Measurements from ENCODE around the gene PMS1.
"Not testable (repeated sequence)": the region's sequence is repeated elsewhere in the genome, so short reads cannot be mapped to it uniquely, and the experiment has no call there.

PMS1 gene

DNA sequence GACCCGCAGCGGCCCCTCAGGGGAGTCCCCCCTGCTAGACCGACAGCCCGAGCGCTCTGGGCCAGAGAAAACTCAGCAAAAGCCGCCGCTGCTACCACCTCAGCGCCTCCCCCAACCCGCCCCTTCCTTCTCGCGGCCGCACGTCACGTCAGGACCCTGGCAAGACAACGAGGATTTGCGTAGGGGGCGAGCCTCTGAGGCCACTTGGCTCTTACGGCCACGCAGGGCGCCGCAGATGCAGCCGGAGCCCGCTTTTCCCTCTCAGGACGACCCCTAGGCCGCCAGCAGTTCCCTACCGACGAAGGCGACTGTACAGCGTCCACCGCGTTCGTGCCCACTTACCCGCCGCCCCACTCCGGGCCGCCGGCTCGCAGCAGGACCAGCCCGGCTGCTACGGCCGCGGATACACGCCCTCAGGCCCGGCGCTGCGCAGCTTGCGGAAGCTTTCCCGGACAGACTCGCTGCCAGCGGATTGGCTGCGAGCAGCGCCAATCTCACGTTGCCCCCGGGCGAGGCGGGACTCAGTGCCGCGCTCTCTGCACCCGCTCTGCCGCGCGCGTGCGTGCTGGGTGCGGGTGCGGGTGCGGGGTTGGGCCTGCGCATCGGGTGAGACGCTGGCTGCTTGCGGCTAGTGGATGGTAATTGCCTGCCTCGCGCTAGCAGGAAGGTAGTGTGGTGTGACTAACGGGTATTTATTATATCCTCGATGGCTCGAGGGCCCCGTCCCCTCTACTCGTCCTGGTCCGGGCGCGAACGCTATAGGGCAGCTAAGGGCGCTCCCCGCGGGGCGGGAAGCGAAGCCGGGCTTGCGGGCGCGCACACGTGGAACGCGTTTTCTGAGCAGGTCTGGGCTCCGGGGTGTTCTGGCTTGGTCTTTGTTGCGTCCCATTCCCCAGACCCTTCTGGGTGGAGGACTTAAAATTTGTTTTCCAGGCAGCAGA is at the start of gene PMS1, which contains the start of gene ORMDL1:
PMS1 (plus strand) TSS at position 524 of the 941 bp plus-strand sequence. CDS start 7,360 bp downstream, outside the sequence.
ORMDL1 (minus strand) TSS at position 413 of the 941 bp plus-strand sequence. CDS start 1,744 bp downstream, outside the sequence.
- no peaks in the 10 kb centered on the region for H3K27me3 ChIP-seq (ENCODE audit: insufficient read depth, low read length)
- H3K27ac ChIP-seq (ENCODE audit: low read depth, low read length): peak within 1 kb of the TSS; percentile 82
- peaks cover 77% of the 10 kb centered on the region for H3K79me2 ChIP-seq (ENCODE audit: control insufficient read depth, insufficient read depth, low read length, unreplicated experiment)
- peak within 1 kb of the TSS; percentile 93 for H3K4me3 ChIP-seq (ENCODE audit: low read depth, low read length)
- H3K36me3 ChIP-seq (ENCODE audit: insufficient read depth, low read length): peaks cover 25% of the 10 kb centered on the region
- H2AFZ ChIP-seq (ENCODE audit: low read length, unreplicated experiment): peak within 1 kb of the TSS; percentile 84
- H3K4me1 ChIP-seq (ENCODE audit: control insufficient read depth, insufficient read depth, low read length, unreplicated experiment): peaks cover 15% of the 10 kb centered on the region

DNA sequence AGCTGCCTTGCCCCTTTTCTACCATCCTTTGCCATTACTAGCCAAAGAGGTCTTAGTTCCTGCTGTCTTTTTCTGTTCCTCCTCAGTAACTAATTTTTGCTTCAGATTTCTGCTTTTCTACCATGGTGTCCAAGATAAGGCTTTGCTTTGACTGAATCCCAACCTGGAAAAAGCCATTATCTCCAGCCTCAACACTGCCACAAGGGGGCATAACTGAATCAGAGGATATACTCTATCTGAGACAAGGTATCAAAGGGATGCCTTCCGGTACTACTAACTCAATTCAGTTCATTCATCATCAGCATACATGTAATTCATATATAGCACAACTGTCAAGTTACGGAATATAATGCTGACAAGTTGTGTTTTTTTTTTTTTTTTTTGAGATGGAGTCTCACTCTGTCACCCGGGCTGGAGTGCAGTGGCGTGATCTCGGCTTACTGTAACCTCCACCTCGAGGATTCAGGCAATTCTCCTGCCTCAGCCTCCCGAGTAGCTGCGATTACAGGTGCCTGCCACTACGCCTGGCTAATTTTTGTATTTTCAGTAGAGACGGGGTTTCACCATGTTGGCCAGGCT is 33.1 kb upstream of the PMS1 start:
- Histone ChIP-seq H3K27me3 (ENCODE audit: insufficient read depth, low read length) (no peaks in the 10 kb centered on the region), H3K4me1 (ENCODE audit: control insufficient read depth, insufficient read depth, low read length, unreplicated experiment) (no peaks in the 10 kb centered on the region), H2AFZ (ENCODE audit: low read length, unreplicated experiment) (no peak overlapping the region), H3K79me2 (ENCODE audit: control insufficient read depth, insufficient read depth, low read length, unreplicated experiment) (no peaks in the 10 kb centered on the region), H3K36me3 (ENCODE audit: insufficient read depth, low read length) (peaks cover 8% of the 10 kb centered on the region), H3K4me3 (ENCODE audit: low read depth, low read length) (no peak overlapping the region), H3K27ac (ENCODE audit: low read depth, low read length) (no peak overlapping the region)

DNA sequence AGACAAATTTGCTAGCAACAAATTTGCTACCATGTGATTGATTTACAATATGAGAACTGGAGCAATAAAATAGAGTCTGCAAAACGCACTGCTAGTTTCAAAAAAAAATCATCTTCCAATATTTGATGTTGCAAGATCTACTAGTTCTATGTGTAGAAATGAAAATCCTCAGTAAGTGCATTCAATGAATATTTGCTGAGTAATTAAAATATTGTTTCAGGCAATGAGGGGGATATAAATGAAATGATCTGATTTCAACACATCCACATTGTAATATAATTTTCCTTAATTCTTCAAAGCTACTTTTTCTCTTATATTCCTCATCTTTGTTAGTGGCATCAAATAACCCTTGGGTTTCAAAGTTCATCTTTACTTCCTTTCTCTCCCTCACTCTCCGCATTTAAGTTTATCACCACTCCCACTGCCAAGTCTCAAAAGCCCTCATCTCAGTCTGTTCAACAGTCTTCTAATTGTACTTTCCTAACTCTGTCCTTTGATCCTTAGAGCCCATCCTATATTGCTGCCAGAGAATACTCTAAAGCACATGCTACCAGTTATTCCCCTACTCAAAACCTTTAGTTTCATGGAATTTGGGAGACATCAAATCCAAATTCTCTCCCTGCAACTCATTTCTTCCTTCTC is 27.8 kb upstream of the PMS1 start:
- H3K4me1 ChIP-seq (ENCODE audit: control insufficient read depth, insufficient read depth, low read length, unreplicated experiment): peaks cover 5% of the 10 kb centered on the region
- peaks cover 5% of the 10 kb centered on the region for H3K79me2 ChIP-seq (ENCODE audit: control insufficient read depth, insufficient read depth, low read length, unreplicated experiment)
- no peak overlapping the region for H2AFZ ChIP-seq (ENCODE audit: low read length, unreplicated experiment)
- no peak overlapping the region for H3K27ac ChIP-seq (ENCODE audit: low read depth, low read length)
- no peaks in the 10 kb centered on the region for H3K27me3 ChIP-seq (ENCODE audit: insufficient read depth, low read length)
- peaks cover 13% of the 10 kb centered on the region for H3K36me3 ChIP-seq (ENCODE audit: insufficient read depth, low read length)
- no peak overlapping the region for H3K4me3 ChIP-seq (ENCODE audit: low read depth, low read length)

DNA sequence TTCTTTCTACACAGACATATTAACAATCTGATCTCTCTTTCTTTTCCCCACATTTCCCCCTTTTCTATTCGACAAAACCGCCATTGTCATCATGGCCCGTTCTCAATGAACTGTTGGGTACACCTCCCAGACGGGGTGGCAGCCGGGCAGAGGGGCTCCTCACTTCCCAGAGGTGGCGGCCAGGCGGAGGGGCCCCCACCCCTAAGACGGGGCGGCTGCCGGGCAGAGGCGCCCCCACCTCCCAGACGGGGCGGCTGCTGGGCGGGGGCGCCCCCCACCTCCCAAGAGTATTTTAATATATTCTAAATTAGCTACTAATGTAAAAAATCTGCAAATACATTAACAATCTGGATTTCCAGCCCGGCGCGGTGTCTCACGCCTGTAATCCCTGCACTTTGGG is 24.1 kb upstream of the PMS1 start:
- H2AFZ ChIP-seq (ENCODE audit: low read length, unreplicated experiment); H3K36me3 ChIP-seq (ENCODE audit: insufficient read depth, low read length); H3K4me3 ChIP-seq (ENCODE audit: low read depth, low read length); H3K79me2 ChIP-seq (ENCODE audit: control insufficient read depth, insufficient read depth, low read length, unreplicated experiment); H3K27me3 ChIP-seq (ENCODE audit: insufficient read depth, low read length); H3K27ac ChIP-seq (ENCODE audit: low read depth, low read length): not testable (repeated sequence)
- peaks cover 15% of the 10 kb centered on the region for H3K4me1 ChIP-seq (ENCODE audit: control insufficient read depth, insufficient read depth, low read length, unreplicated experiment)

DNA sequence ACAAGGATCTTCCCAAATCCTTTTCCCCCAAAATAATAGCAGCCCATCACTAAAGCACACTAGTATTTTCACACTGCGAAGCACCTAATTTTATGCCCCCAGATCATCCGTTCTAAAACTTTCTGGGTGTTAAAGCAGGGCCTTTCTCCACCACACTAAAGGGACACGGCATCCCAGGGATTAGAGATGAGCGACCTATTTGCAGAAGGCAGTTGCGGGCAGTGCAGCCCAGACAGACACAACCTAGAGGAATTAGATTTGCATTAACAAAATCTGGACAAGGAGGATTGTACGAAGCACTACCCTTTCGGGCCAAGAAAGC is 22.1 kb upstream of the PMS1 start:
- Histone ChIP-seq H3K4me1 (ENCODE audit: control insufficient read depth, insufficient read depth, low read length, unreplicated experiment) (peaks cover 15% of the 10 kb centered on the region), H3K4me3 (ENCODE audit: low read depth, low read length) (peak overlapping the region; percentile 82), H3K27ac (ENCODE audit: low read depth, low read length) (no peak overlapping the region), H3K27me3 (ENCODE audit: insufficient read depth, low read length) (no peaks in the 10 kb centered on the region), H3K79me2 (ENCODE audit: control insufficient read depth, insufficient read depth, low read length, unreplicated experiment) (peaks cover 8% of the 10 kb centered on the region), H2AFZ (ENCODE audit: low read length, unreplicated experiment) (peak overlapping the region; percentile 100), H3K36me3 (ENCODE audit: insufficient read depth, low read length) (peaks cover 5% of the 10 kb centered on the region; the same call in 1 of the 2 replicates)

DNA sequence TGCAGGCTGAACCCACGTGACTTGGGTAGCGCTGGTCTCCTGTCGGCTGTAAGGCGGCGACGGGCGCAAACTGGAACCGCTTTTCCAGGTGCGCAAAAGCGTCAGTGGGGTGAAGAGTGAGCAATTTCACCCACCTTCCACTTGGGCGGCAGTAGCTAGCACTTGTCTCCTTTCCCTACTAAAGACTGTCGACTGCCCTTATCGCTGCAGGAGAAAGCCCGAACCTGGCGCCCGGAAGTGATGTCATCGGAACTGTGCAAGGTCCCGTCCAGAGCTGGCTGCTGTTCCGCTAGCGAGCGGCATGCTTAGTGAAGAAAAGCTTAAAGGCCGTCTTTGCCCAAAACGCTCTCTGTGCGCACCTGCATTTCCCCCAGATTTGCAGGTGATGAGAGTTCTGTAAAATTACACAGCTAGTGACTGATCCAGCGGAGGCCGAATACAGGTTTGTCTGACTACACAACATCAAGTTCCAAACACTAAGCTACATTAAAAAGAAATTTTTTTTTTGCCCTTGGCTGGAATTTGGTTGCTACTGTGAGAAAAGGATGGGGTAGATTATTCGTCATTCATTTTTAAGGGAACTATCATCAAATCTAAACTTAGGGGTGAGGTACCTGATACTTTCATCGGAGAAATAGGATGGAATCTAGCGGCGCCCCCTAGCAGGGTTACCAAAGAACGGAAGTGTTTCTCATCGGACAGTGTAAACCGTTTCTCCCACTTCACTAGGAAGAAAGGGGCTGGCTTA is 21.5 kb upstream of the PMS1 start, which contains the start of gene OSGEPL1:
OSGEPL1 (minus strand) TSS at position 242 of the 748 bp plus-strand sequence. CDS start 1,152 bp downstream, outside the sequence.
- peak within 1 kb of the TSS; percentile 100 for H2AFZ ChIP-seq (ENCODE audit: low read length, unreplicated experiment)
- peaks cover 8% of the 10 kb centered on the region for H3K79me2 ChIP-seq (ENCODE audit: control insufficient read depth, insufficient read depth, low read length, unreplicated experiment)
- peaks cover 15% of the 10 kb centered on the region for H3K4me1 ChIP-seq (ENCODE audit: control insufficient read depth, insufficient read depth, low read length, unreplicated experiment)
- peak within 1 kb of the TSS; percentile 82 for H3K4me3 ChIP-seq (ENCODE audit: low read depth, low read length)
- H3K36me3 ChIP-seq (ENCODE audit: insufficient read depth, low read length): peaks cover under 1% of the 10 kb centered on the region; the same call in 1 of the 2 replicates
- no peaks in the 10 kb centered on the region for H3K27me3 ChIP-seq (ENCODE audit: insufficient read depth, low read length)
- H3K27ac ChIP-seq (ENCODE audit: low read depth, low read length): peak within 1 kb of the TSS; percentile 64

DNA sequence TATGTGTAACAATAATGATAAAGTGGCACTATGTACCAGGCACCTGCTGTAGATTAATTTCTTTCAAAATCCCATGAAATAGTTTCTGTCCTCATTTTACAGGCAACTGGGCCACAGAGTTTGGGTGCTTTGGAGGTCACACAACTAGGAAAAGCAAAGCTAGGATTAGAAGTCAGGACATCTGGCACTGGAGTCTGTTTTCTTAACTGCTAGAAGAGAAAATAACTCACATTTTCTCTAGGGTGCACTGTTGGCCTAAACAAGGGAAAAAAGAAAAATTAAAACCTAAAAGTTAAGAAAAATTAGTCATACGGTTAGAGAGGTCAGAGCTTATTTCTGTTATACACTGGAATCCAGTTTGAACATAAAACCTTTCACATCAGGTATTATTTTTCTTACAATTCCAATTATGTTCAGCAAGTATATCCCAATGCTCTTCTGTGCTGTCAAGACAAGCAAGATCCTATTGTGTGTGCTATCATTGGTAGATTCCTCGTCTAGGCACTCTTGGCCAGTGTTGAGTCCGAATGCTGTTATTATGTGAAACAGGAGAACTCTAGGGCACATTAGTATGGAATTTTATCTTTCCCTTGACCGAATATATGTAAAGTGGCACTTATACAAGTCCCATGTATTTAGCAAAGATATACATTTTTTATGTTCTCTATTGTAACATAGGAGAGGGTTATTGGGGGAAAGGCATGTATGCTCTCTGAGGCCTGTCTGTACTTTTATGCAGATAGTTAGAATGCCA is 20.2 kb upstream of the PMS1 start:
- Histone ChIP-seq H3K4me3 (ENCODE audit: low read depth, low read length) (peak overlapping the region; percentile 82), H3K27me3 (ENCODE audit: insufficient read depth, low read length) (no peaks in the 10 kb centered on the region), H2AFZ (ENCODE audit: low read length, unreplicated experiment) (peak overlapping the region; percentile 45), H3K36me3 (ENCODE audit: insufficient read depth, low read length) (no peaks in the 10 kb centered on the region), H3K79me2 (ENCODE audit: control insufficient read depth, insufficient read depth, low read length, unreplicated experiment) (peaks cover 8% of the 10 kb centered on the region), H3K27ac (ENCODE audit: low read depth, low read length) (no peak overlapping the region), H3K4me1 (ENCODE audit: control insufficient read depth, insufficient read depth, low read length, unreplicated experiment) (peaks cover 15% of the 10 kb centered on the region)

DNA sequence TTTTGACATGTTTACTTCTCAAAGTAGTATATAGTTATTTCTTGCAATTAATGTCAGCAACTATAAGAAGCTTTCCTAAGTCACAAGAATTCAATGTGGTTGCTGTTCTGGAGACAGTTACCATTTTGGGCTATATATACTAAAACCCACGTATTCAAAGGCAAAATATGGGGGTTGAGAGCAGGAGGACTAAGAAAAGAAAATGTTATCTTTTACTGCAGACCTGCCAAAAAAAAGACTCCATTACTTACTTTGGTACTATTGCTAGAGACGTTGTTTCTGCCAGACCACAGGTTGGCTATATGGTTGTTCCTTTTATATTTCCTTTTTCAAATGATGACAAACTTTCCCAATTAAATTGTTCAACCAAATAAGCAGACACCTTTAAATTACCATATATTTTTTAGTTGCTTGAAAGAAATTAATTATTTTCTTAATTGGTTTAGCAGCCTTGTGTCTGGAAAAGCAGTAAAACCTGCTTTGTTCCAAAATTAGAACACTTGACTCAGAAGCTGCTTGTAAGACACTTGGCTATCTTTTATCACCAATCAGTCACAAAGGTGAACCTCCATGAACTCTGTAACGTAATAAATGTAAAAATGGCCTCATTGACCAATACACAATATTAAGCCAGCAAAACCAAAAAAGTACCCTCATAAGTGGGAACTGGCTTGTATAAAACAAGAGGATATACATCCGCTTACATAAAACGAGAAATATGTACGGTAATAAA is 13.5 kb upstream of the PMS1 start:
- no peak overlapping the region for H2AFZ ChIP-seq (ENCODE audit: low read length, unreplicated experiment)
- no peaks in the 10 kb centered on the region for H3K4me1 ChIP-seq (ENCODE audit: control insufficient read depth, insufficient read depth, low read length, unreplicated experiment)
- H3K27ac ChIP-seq (ENCODE audit: low read depth, low read length): no peak overlapping the region
- H3K36me3 ChIP-seq (ENCODE audit: insufficient read depth, low read length): peaks cover 24% of the 10 kb centered on the region
- H3K4me3 ChIP-seq (ENCODE audit: low read depth, low read length): no peak overlapping the region
- no peaks in the 10 kb centered on the region for H3K27me3 ChIP-seq (ENCODE audit: insufficient read depth, low read length)
- no peaks in the 10 kb centered on the region for H3K79me2 ChIP-seq (ENCODE audit: control insufficient read depth, insufficient read depth, low read length, unreplicated experiment)

DNA sequence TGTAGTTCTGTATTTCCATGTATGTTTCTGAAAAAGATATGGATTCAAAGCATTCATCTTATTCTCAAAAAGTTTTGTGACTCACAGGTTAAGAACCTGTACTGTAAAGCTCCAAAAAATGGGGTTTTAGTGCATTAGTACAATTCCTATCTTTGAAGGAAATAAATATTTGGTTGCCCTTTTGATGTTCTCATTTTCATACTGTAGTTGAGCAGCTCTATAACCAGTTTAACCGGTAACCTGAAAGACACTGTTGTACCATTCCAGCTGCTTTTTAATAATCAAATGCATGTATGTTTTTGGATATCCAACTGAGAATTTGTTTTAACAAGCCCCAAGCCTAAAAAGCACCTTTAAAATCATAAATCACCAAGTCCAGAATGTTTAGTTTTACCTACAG is 12.0 kb upstream of the PMS1 start:
- Histone ChIP-seq H3K4me3 (ENCODE audit: low read depth, low read length) (no peak overlapping the region), H3K4me1 (ENCODE audit: control insufficient read depth, insufficient read depth, low read length, unreplicated experiment) (no peaks in the 10 kb centered on the region), H2AFZ (ENCODE audit: low read length, unreplicated experiment) (no peak overlapping the region), H3K27me3 (ENCODE audit: insufficient read depth, low read length) (no peaks in the 10 kb centered on the region), H3K36me3 (ENCODE audit: insufficient read depth, low read length) (peaks cover 27% of the 10 kb centered on the region), H3K27ac (ENCODE audit: low read depth, low read length) (no peak overlapping the region), H3K79me2 (ENCODE audit: control insufficient read depth, insufficient read depth, low read length, unreplicated experiment) (peaks cover 6% of the 10 kb centered on the region)

Measured in ACC112 (cell line).